Ammon's horn (tissue), 1 donor: ENCODE data around the gene APOL1.
"Not testable (repeated sequence)": the region's sequence is repeated elsewhere in the genome, so short reads cannot be mapped to it uniquely, and the experiment has no call there.

Source experiments
- DNase-seq: peaks from one replicate; pipeline ENCODE4 v3.0.0-alpha.2; 2016; ENCODE audit warnings: low spot score

Gene APOL1

GRCh38 chr22:36225333-36225922 is 27.5 kb upstream of the APOL1 start:
- DNase-seq, result no peak

GRCh38 chr22:36226189-36226588 is 26.7 kb upstream of the APOL1 start:
- DNase-seq, result no peak

GRCh38 chr22:36227396-36227795 is 25.5 kb upstream of the APOL1 start:
- no peak for DNase-seq

- DNase-seq, result no peak
These were observed 25.1 kb upstream of the APOL1 start for GRCh38 chr22:36227806-36228205.

- not testable (repeated sequence) for DNase-seq
These were observed 24.6 kb upstream of the APOL1 start for GRCh38 chr22:36228369-36228768.

- no peak for DNase-seq
These were observed 24.0 kb upstream of the APOL1 start for GRCh38 chr22:36228944-36229343.

- not testable (repeated sequence) for DNase-seq
These were observed 23.3 kb upstream of the APOL1 start for GRCh38 chr22:36229649-36230048.

- DNase-seq, result not testable (repeated sequence)
These were observed 21.9 kb upstream of the APOL1 start for GRCh38 chr22:36231051-36231450.

- no peak for DNase-seq
These were observed 20.1 kb upstream of the APOL1 start for GRCh38 chr22:36232715-36233401.

- no peak for DNase-seq
These were observed 19.1 kb upstream of the APOL1 start for GRCh38 chr22:36233796-36234195.

- DNase-seq, result no peak
These were observed 18.7 kb upstream of the APOL1 start for GRCh38 chr22:36234213-36234612.

GRCh38 chr22:36234919-36235318 is 18.0 kb upstream of the APOL1 start:
- DNase-seq, result no peak

GRCh38 chr22:36235585-36235984 is 17.3 kb upstream of the APOL1 start:
- DNase-seq, result no peak

- no peak for DNase-seq
These were observed 16.3 kb upstream of the APOL1 start for GRCh38 chr22:36236388-36237319.

GRCh38 chr22:36237462-36238372 is 15.2 kb upstream of the APOL1 start:
- DNase-seq, result peak; percentile 56

- DNase-seq, result peak; percentile 25
These were observed 14.4 kb upstream of the APOL1 start for GRCh38 chr22:36238373-36239149.

- no peak for DNase-seq
These were observed 13.9 kb upstream of the APOL1 start for GRCh38 chr22:36239150-36239400.

- peak; percentile 95 for DNase-seq
These were observed 13.3 kb upstream of the APOL1 start, which contains the start of gene APOL2 for GRCh38 chr22:36239401-36240171. TSS of gene APOL2 (minus strand) at chr22:36239527. CDS start at chr22:36233162, 6,365 bp downstream.

GRCh38 chr22:36243986-36244385 is 8.9 kb upstream of the APOL1 start:
- no peak for DNase-seq
